ENCODE measurements around the gene SH2D6. TPM values are rescaled to one million over a fixed set of nuclear protein-coding genes. Genes with fewer than 3 reads are reported as not detected.

Gene SH2D6
- total RNA-seq, 5 donors from 2014 or later (not counting 1 experiment from before 2014, with no cell fraction given), result 0.49 to 1.1 (median 0.60) TPM; not detected in 1

- no peaks in the 10 kb centered on the region for H3K27me3 Mint-ChIP-seq
- ChIA-PET CTCF (interaction anchor here (0.7 to 2.9 kb wide), 4 partner anchors 157 to 163 kb away, joined by 3 to 18 read pairs (median 3); no protein-coding TSS in a partner anchor), POLR2A (no interaction called here)
- ATAC-seq (replicated peaks in 1 of 4) (no peak), DNase-seq (no peak)
- H3K4me3 ChIP-seq (ENCODE audit: control insufficient read depth in 1 of 2, extremely low read depth in 1 of 2, low read length in 1 of 2), result no peak overlapping the region
- WGBS (ENCODE audit: insufficient coverage), result 80% methylated on average over 6 of the region's 9 CpGs
- no peaks in the 10 kb centered on the region for H3K9me3 Mint-ChIP-seq
- peaks cover 26% of the 10 kb centered on the region for H3K36me3 Mint-ChIP-seq
- no peak overlapping the region for H3K27ac ChIP-seq (ENCODE audit: low read length)
- H3K27me3 ChIP-seq (replicated peaks in 1 of 2; ENCODE audit: control insufficient read depth in 2 of 2, extremely low read depth in 1 of 2, insufficient read depth in 2 of 2, low read length in 1 of 2), result no peaks in the 10 kb centered on the region
- H3K4me1 ChIP-seq (ENCODE audit: control insufficient read depth in 1 of 2, extremely low read depth in 1 of 2, insufficient read depth in 2 of 2, low read length in 2 of 2), result peaks cover 2 to 15% of the 10 kb centered on the region in 2 experiments
- peaks cover 6 to 19% (median 17%) of the 10 kb centered on the region in 3 donors for H3K4me1 Mint-ChIP-seq
- H3K4me3 Mint-ChIP-seq, result no peak overlapping the region
- no peak overlapping the region for H3K27ac Mint-ChIP-seq
- peaks cover 11 to 45% of the 10 kb centered on the region in 2 donors for H3K36me3 ChIP-seq (ENCODE audit: control insufficient read depth in 2 of 2, extremely low read depth in 1 of 2, insufficient read depth in 1 of 2, low read length in 1 of 2)
- H3K9me3 ChIP-seq, result no peaks in the 10 kb centered on the region
These were observed 29.5 kb upstream of the SH2D6 start for GRCh38 chr2:85388878-85389538.

GRCh38 chr2:85390941-85391669 lies 27.4 kb upstream of the SH2D6 start:
- Mint-ChIP-seq H3K27ac (peak overlapping the region in 1 of 2 donors; percentile 44), H3K27me3 (no peaks in the 10 kb centered on the region), H3K36me3 (peaks cover 19% of the 10 kb centered on the region), H3K4me1 (peaks cover 6 to 21% (median 17%) of the 10 kb centered on the region in 3 donors), H3K9me3 (no peaks in the 10 kb centered on the region), H3K4me3 (no peak overlapping the region)
- DNase-seq (peak; percentile 33 to 80 (median 64)), ATAC-seq (replicated peaks in 1 of 4) (peak; percentile 65 to 83 (median 72))
- Histone ChIP-seq H3K27me3 (replicated peaks in 1 of 2; ENCODE audit: control insufficient read depth in 2 of 2, extremely low read depth in 1 of 2, insufficient read depth in 2 of 2, low read length in 1 of 2) (no peaks in the 10 kb centered on the region), H3K4me1 (ENCODE audit: control insufficient read depth in 1 of 2, extremely low read depth in 1 of 2, insufficient read depth in 2 of 2, low read length in 2 of 2) (peaks cover 2 to 15% of the 10 kb centered on the region in 2 experiments), H3K27ac (ENCODE audit: low read length) (no peak overlapping the region), H3K9me3 (no peaks in the 10 kb centered on the region), H3K36me3 (ENCODE audit: control insufficient read depth in 2 of 2, extremely low read depth in 1 of 2, insufficient read depth in 1 of 2, low read length in 1 of 2) (peaks cover 11 to 29% of the 10 kb centered on the region in 2 donors), H3K4me3 (ENCODE audit: control insufficient read depth in 1 of 2, extremely low read depth in 1 of 2, low read length in 1 of 2) (no peak overlapping the region)
- CTCF ChIA-PET, result interaction anchor here (0.5 to 1.6 kb wide), 8 partner anchors 29 to 737 kb away, joined by 3 to 13 read pairs (median 4); partner anchors contain the start of gene VAMP8 (in 1 of the 2)
- 91% methylated on average over 4 of the region's 11 CpGs for WGBS (ENCODE audit: insufficient coverage)
- POLR2A ChIA-PET, result no interaction called here

- Mint-ChIP-seq H3K36me3 (peaks cover 26% of the 10 kb centered on the region), H3K9me3 (no peaks in the 10 kb centered on the region), H3K27ac (peak overlapping the region in 1 of 2 donors; percentile 39), H3K27me3 (no peaks in the 10 kb centered on the region), H3K4me1 (peaks cover 6 to 21% (median 17%) of the 10 kb centered on the region in 3 donors), H3K4me3 (no peak overlapping the region)
- DNase-seq (no peak), ATAC-seq (replicated peaks in 1 of 4) (no peak)
- H3K4me3 ChIP-seq (ENCODE audit: control insufficient read depth in 1 of 2, extremely low read depth in 1 of 2, low read length in 1 of 2), result no peak overlapping the region
- H3K27ac ChIP-seq (ENCODE audit: low read length), result no peak overlapping the region
- POLR2A ChIA-PET, result no interaction called here
- no peaks in the 10 kb centered on the region for H3K27me3 ChIP-seq (replicated peaks in 1 of 2; ENCODE audit: control insufficient read depth in 2 of 2, extremely low read depth in 1 of 2, insufficient read depth in 2 of 2, low read length in 1 of 2)
- CTCF ChIA-PET, result interaction anchor here (1.0 to 2.0 kb wide), 4 partner anchors 25 to 791 kb away, joined by 3 to 11 read pairs (median 3); no protein-coding TSS in a partner anchor
- no CpG with 5 or more reads among the region's 4 CpGs for WGBS (ENCODE audit: insufficient coverage)
- H3K36me3 ChIP-seq (ENCODE audit: control insufficient read depth in 2 of 2, extremely low read depth in 1 of 2, insufficient read depth in 1 of 2, low read length in 1 of 2), result peaks cover 15 to 21% of the 10 kb centered on the region in 2 donors
- H3K4me1 ChIP-seq (ENCODE audit: control insufficient read depth in 1 of 2, extremely low read depth in 1 of 2, insufficient read depth in 2 of 2, low read length in 2 of 2), result peaks cover 2 to 15% of the 10 kb centered on the region in 2 experiments
- no peaks in the 10 kb centered on the region for H3K9me3 ChIP-seq
These were observed 24.7 kb upstream of the SH2D6 start for GRCh38 chr2:85393836-85394235.

GRCh38 chr2:85394261-85394681 lies 24.2 kb upstream of the SH2D6 start:
- ATAC-seq (replicated peaks in 1 of 4), result no peak
- no peak overlapping the region for H3K27ac ChIP-seq (ENCODE audit: low read length)
- no peak for DNase-seq
- no peak overlapping the region for H3K4me3 Mint-ChIP-seq
- H3K36me3 Mint-ChIP-seq, result peaks cover 26% of the 10 kb centered on the region
- H3K4me1 Mint-ChIP-seq, result peaks cover 6 to 21% (median 17%) of the 10 kb centered on the region in 3 donors
- H3K9me3 Mint-ChIP-seq, result no peaks in the 10 kb centered on the region
- WGBS (ENCODE audit: insufficient coverage), result 85% methylated on average over 4 of the region's 4 CpGs
- peaks cover 11 to 21% of the 10 kb centered on the region in 2 donors for H3K36me3 ChIP-seq (ENCODE audit: control insufficient read depth in 2 of 2, extremely low read depth in 1 of 2, insufficient read depth in 1 of 2, low read length in 1 of 2)
- H3K4me1 ChIP-seq (ENCODE audit: control insufficient read depth in 1 of 2, extremely low read depth in 1 of 2, insufficient read depth in 2 of 2, low read length in 2 of 2), result peaks cover 2 to 15% of the 10 kb centered on the region in 2 experiments
- H3K4me3 ChIP-seq (ENCODE audit: control insufficient read depth in 1 of 2, extremely low read depth in 1 of 2, low read length in 1 of 2), result no peak overlapping the region
- CTCF ChIA-PET, result interaction anchor here (0.9 to 1.0 kb wide), 2 partner anchors 26 to 790 kb away, joined by 3 to 5 read pairs; no protein-coding TSS in a partner anchor
- H3K27me3 ChIP-seq (replicated peaks in 1 of 2; ENCODE audit: control insufficient read depth in 2 of 2, extremely low read depth in 1 of 2, insufficient read depth in 2 of 2, low read length in 1 of 2), result no peaks in the 10 kb centered on the region
- H3K27me3 Mint-ChIP-seq, result no peaks in the 10 kb centered on the region
- peak overlapping the region in 1 of 2 donors; percentile 39 for H3K27ac Mint-ChIP-seq
- H3K9me3 ChIP-seq, result no peaks in the 10 kb centered on the region
- POLR2A ChIA-PET, result no interaction called here

GRCh38 chr2:85394976-85395375 lies 23.5 kb upstream of the SH2D6 start:
- Mint-ChIP-seq H3K27me3 (no peaks in the 10 kb centered on the region), H3K4me1 (peaks cover 6 to 21% (median 17%) of the 10 kb centered on the region in 3 donors), H3K4me3 (no peak overlapping the region), H3K36me3 (peaks cover 24% of the 10 kb centered on the region), H3K27ac (peak overlapping the region in 1 of 2 donors; percentile 55), H3K9me3 (no peaks in the 10 kb centered on the region)
- DNase-seq (no peak), ATAC-seq (replicated peaks in 1 of 4) (no peak)
- peaks cover 2 to 15% of the 10 kb centered on the region in 2 experiments for H3K4me1 ChIP-seq (ENCODE audit: control insufficient read depth in 1 of 2, extremely low read depth in 1 of 2, insufficient read depth in 2 of 2, low read length in 2 of 2)
- H3K27ac ChIP-seq (ENCODE audit: low read length), result no peak overlapping the region
- H3K27me3 ChIP-seq (replicated peaks in 1 of 2; ENCODE audit: control insufficient read depth in 2 of 2, extremely low read depth in 1 of 2, insufficient read depth in 2 of 2, low read length in 1 of 2), result no peaks in the 10 kb centered on the region
- H3K4me3 ChIP-seq (ENCODE audit: control insufficient read depth in 1 of 2, extremely low read depth in 1 of 2, low read length in 1 of 2), result no peak overlapping the region
- H3K36me3 ChIP-seq (ENCODE audit: control insufficient read depth in 2 of 2, extremely low read depth in 1 of 2, insufficient read depth in 1 of 2, low read length in 1 of 2), result peaks cover 7 to 15% of the 10 kb centered on the region in 2 donors
- 83% methylated on average over 6 of the region's 6 CpGs for WGBS (ENCODE audit: insufficient coverage)
- POLR2A ChIA-PET, result interaction anchor here in 1 of 2 donors (0.5 kb wide), 1 partner anchor 9 kb away, joined by 7 read pairs; no protein-coding TSS in a partner anchor
- CTCF ChIA-PET, result interaction anchor here in 1 of 2 donors (0.9 kb wide), 1 partner anchor 25 kb away, joined by 5 read pairs; no protein-coding TSS in a partner anchor
- H3K9me3 ChIP-seq, result no peaks in the 10 kb centered on the region

- no peaks in the 10 kb centered on the region for H3K27me3 Mint-ChIP-seq
- peaks cover 25% of the 10 kb centered on the region for H3K36me3 Mint-ChIP-seq
- Histone ChIP-seq H3K9me3 (no peaks in the 10 kb centered on the region), H3K36me3 (ENCODE audit: control insufficient read depth in 2 of 2, extremely low read depth in 1 of 2, insufficient read depth in 1 of 2, low read length in 1 of 2) (peaks cover 8 to 9% of the 10 kb centered on the region in 2 donors), H3K27ac (ENCODE audit: low read length) (no peak overlapping the region), H3K4me3 (ENCODE audit: control insufficient read depth in 1 of 2, extremely low read depth in 1 of 2, low read length in 1 of 2) (no peak overlapping the region), H3K27me3 (replicated peaks in 1 of 2; ENCODE audit: control insufficient read depth in 2 of 2, extremely low read depth in 1 of 2, insufficient read depth in 2 of 2, low read length in 1 of 2) (no peaks in the 10 kb centered on the region), H3K4me1 (ENCODE audit: control insufficient read depth in 1 of 2, extremely low read depth in 1 of 2, insufficient read depth in 2 of 2, low read length in 2 of 2) (peaks cover 2 to 15% of the 10 kb centered on the region in 2 experiments)
- H3K4me3 Mint-ChIP-seq, result no peak overlapping the region
- ChIA-PET POLR2A (interaction anchor here in 1 of 2 donors (0.6 kb wide), 1 partner anchor 87 kb away, joined by 8 read pairs; no protein-coding TSS in a partner anchor), CTCF (no interaction called here)
- 98% methylated on average over 7 of the region's 14 CpGs for WGBS (ENCODE audit: insufficient coverage)
- no peaks in the 10 kb centered on the region for H3K9me3 Mint-ChIP-seq
- DNase-seq (no peak), ATAC-seq (replicated peaks in 1 of 4) (no peak)
- peaks cover 6 to 20% (median 17%) of the 10 kb centered on the region in 3 donors for H3K4me1 Mint-ChIP-seq
- H3K27ac Mint-ChIP-seq, result peak overlapping the region in 1 of 2 donors; percentile 28
These were observed 22.5 kb upstream of the SH2D6 start for GRCh38 chr2:85395912-85396475.

Measured in T-cell (primary cell).